NCI-H82 treated with DMSO at 0.1 percent for 48 hours (cell line): ENCODE results near the gene CLUH.
"Not testable (repeated sequence)": the region's sequence is repeated elsewhere in the genome, so short reads cannot be mapped to it uniquely, and the experiment has no call there.

ENCODE experiments used
- DNase-seq: peaks from one replicate; lab custom pipeline; 2025; ENCODE audit not compliant: unreplicated experiment; lab: John Stamatoyannopoulos, UW

The CLUH gene

GRCh38 chr17:2701161-2701995, 10.2 kb downstream of the CLUH start:
- DNase-seq = no peak

- peak; percentile 84 for DNase-seq
These were observed 10.9 kb downstream of the CLUH start for GRCh38 chr17:2700491-2701141.

GRCh38 chr17:2700030-2700490, 11.5 kb downstream of the CLUH start:
- no peak for DNase-seq

- DNase-seq = not testable (repeated sequence)
These were observed 12.3 kb downstream of the CLUH start for GRCh38 chr17:2699216-2699805.

- no peak for DNase-seq
These were observed 13.9 kb downstream of the CLUH start for GRCh38 chr17:2697611-2698162.

GRCh38 chr17:2695961-2696760, 15.4 kb downstream of the CLUH start:
- no peak for DNase-seq

GRCh38 chr17:2695243-2695960, 16.2 kb downstream of the CLUH start:
- no peak for DNase-seq

GRCh38 chr17:2694381-2695242, 17.0 kb downstream of the CLUH start:
- no peak for DNase-seq

- DNase-seq = no peak
These were observed 17.8 kb downstream of the CLUH start for GRCh38 chr17:2693561-2694380.

- DNase-seq = no peak
These were observed 18.8 kb downstream of the CLUH start for GRCh38 chr17:2692781-2693135.

GRCh38 chr17:2691965-2692780, 19.4 kb downstream of the CLUH start:
- DNase-seq = no peak

GRCh38 chr17:2691069-2691871, 20.3 kb downstream of the CLUH start:
- DNase-seq = no peak

GRCh38 chr17:2690165-2691068, 21.1 kb downstream of the CLUH start:
- no peak for DNase-seq

GRCh38 chr17:2689411-2690164, 22.0 kb downstream of the CLUH start:
- DNase-seq = no peak
